Adrenal gland (tissue), 12 donors: Measurements from ENCODE around the gene NVL. TPM values are rescaled to one million over a fixed set of nuclear protein-coding genes. Genes with fewer than 3 reads are reported as not detected.

Experiments
- DNase-seq, 7 donors: peaks; one replicate each; pipeline ENCODE4 v3.0.0-alpha.2; 2019 to 2020
- H3K27ac ChIP-seq, 5 donors: fragments of 200-600 bp; sonication (generic) in 4 of 5; 1 replicate in 3 of 5; 2 replicates in 2 of 5; pipeline versions ENCODE4 v1.5.1 to v1.8.0; 2016 to 2020; ENCODE audit warnings: mild to moderate bottlenecking in 1 of 5
- H3K27me3 ChIP-seq: fragments of 200-600 bp; 2 replicates; pipeline ENCODE4 v1.8.0; 2021
- H3K36me3 ChIP-seq, 2 donors: fragments of 200-600 bp; replicated peaks in 1 of 2; 1 replicate in 1 of 2; 2 replicates in 1 of 2; pipeline versions ENCODE4 v1.5.1 to v1.8.0; 2018 to 2022
- H3K4me1 ChIP-seq, 2 donors: fragments of 200-600 bp; replicated peaks in 1 of 2; 1 replicate in 1 of 2; 2 replicates in 1 of 2; pipeline versions ENCODE4 v1.5.1 to v1.8.0; 2018 to 2021
- H3K4me3 ChIP-seq, 4 donors: fragments of 200-600 bp; sonication (generic) in 3 of 4; one replicate each; pipeline ENCODE4 v1.5.1; 2016 to 2018
- H3K9me3 ChIP-seq, 3 donors: fragments of 200-600 bp; sonication (generic) in 1 of 3; replicated peaks in 1 of 3; 1 replicate in 2 of 3; 2 replicates in 1 of 3; pipeline versions ENCODE4 v1.5.1 to v1.8.0; 2016 to 2021
- CTCF ChIP-seq, 6 experiments: fragments of 450-650 bp in 4 of 6; fragments of 200-600 bp in 2 of 6; sonication (generic) in 1 of 6; IDR thresholded peaks; 1 replicate in 5 of 6; 2 replicates in 1 of 6; pipeline versions ENCODE4 v1.5.1 to v1.8.0; 2016 to 2021; ENCODE audit warnings: antibody characterized with exemption in 6 of 6, mild to moderate bottlenecking in 2 of 6, moderate library complexity in 1 of 6
- POLR2A ChIP-seq, 2 donors: fragments of 450-650 bp; IDR thresholded peaks; one replicate each; pipeline ENCODE4 v1.6.1; 2017; ENCODE audit warnings: antibody characterized with exemption in 2 of 2, mild to moderate bottlenecking in 2 of 2, moderate library complexity in 1 of 2
- WGBS, 4 donors: extraction: QIAGEN DNeasy Blood & Tissue Kit in 2 of 4; methylation state at CpG; one replicate each; pipeline versions ENCODE4 v1.1.5 to v1.1.7; 2013 to 2017; 5-methylcytosine and 5-hydroxymethylcytosine counted together
- intact Hi-C, 2 donors: fragments of 100-400 bp; cut with DNase I; formaldehyde crosslinking; loops; one replicate each; pipeline versions ENCODE4 v1.14.1 to v1.15.0; 2022 to 2023
- microRNA-seq, 3 donors: library from miRNA; unstranded; fragments of <30 nt; microRNA quantifications; one replicate each; pipeline ENCODE4, GENCODE V29; 2017 to 2020
- polyA plus RNA-seq, 3 donors: library from polyadenylated mRNA; stranded (reverse); fragments of 200-250 nt in 2 of 3; fragments of 350-450 nt in 1 of 3; fragmentation: Illumina TruSeq in 1 of 3; extraction: RNeasy Lipid Tissue Mini Kit (QIAGEN cat#74804) in 1 of 3; gene quantifications; one replicate each; pipeline ENCODE4 v1.2.3, GENCODE V29; 2013 to 2014
- small RNA-seq, 2 donors: library from RNA; depleted of rRNA; stranded (forward); fragments of <200 nt; gene quantifications; one replicate each; pipeline ENCODE3, GENCODE V24; 2016
- total RNA-seq, 9 donors: library from RNA; depleted of rRNA in 4 of 9; stranded (reverse); fragments of >200 nt in 4 of 9; fragments of 120-200 nt in 1 of 9; fragmentation: NEBNext Ultra II Directional in 1 of 9; extraction: Animal tissue kit (Norgen Biotek cat#: 25700) in 1 of 9; gene quantifications; one replicate each; pipeline versions ENCODE4 v1.1.0 to v1.2.4, GENCODE V29; 2013 to 2023
- donor health status: healthy with polysubstance abuse.
- donor health status: Bipolar disorder and iron deficiency.
- donor health status: DM: yes; HTN: yes; CAD: no.
- donor health status: DM: no; HTN: no; CAD: no.
- donor health status: DM: no; HTN: no; CAD: no.
- donor health status: DM: yes; HTN: yes; CAD: no.

NVL gene
- total and polyA plus RNA-seq, 12 donors: 12.0 to 77.0 (median 20.9) TPM

DNA sequence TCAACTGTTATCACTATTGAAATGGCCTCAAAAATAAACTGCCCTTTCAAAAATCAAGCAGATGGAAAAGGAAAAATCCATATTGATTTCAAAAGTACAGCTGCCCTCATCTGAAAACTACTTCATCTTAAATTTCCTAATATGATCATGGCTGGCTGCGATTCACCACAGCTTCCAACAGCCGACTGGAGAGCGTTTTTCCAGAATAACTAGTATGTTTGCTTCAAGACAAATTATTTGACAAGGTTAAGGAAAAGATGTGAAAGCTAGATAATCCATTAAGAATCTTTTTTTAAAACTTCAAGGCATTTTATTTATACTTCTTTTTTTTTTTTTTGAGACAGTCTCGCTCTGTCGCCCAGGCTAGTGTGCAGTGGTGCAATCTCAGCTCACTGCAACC, 151.1 kb downstream of the NVL start:
- Histone ChIP-seq H3K9me3 (no peaks in the 10 kb centered on the region), H3K27me3 (no peaks in the 10 kb centered on the region), H3K4me3 (no peak overlapping the region), H3K4me1 (peaks cover 5 to 7% of the 10 kb centered on the region in 2 donors), H3K36me3 (no peaks in the 10 kb centered on the region), H3K27ac (no peak overlapping the region)
- 91 to 94% (median 93%) methylated on average over 5 of the region's 5 CpGs for WGBS, 4 donors
- DNase-seq: no peak
- intact Hi-C loops: no loop called here
- no peak for TF ChIP-seq POLR2A (IDR thresholded peaks at IDR 0.05)
- no peak for TF ChIP-seq CTCF (IDR thresholded peaks at IDR 0.05)

- DNase-seq: no peak
Observed at GRCh38 chr1:224177356-224177999, 152.5 kb downstream of the NVL start.

More at GRCh38 chr1:224177356-224177999, 152.5 kb downstream of the NVL start:
- H3K27ac ChIP-seq: no peak overlapping the region
- H3K9me3 ChIP-seq: no peaks in the 10 kb centered on the region
- no peaks in the 10 kb centered on the region for H3K27me3 ChIP-seq
- H3K4me3 ChIP-seq: no peak overlapping the region
- 76 to 90% (median 87%) methylated on average over 8 to 9 of the region's 9 CpGs for WGBS, 4 donors
- no peaks in the 10 kb centered on the region for H3K36me3 ChIP-seq
- intact Hi-C loops: no loop called here
- peaks cover 3 to 5% of the 10 kb centered on the region in 2 donors for H3K4me1 ChIP-seq
- no peak for TF ChIP-seq CTCF (IDR thresholded peaks at IDR 0.05)
- TF ChIP-seq POLR2A (IDR thresholded peaks at IDR 0.05): no peak

Small RNAs within 50 kb of the gene (microRNA-seq; reads per million reads assigned to microRNA genes)
- 2.8 to 3.1 (median 3.1) reads per million in 3 donors for gene MIR320B2

Small RNAs within 50 kb of the gene (small RNA-seq; reads per million reads assigned to genes)
- 0 reads per million in 2 donors for gene MIR320B2
- gene RF00139: 0 reads per million in 2 donors
- 0 reads per million in 2 donors for gene RNU6-1008P

Other genes starting within 250 kb of the NVL start
- gene FBXO28, start 216.1 kb downstream of the NVL start, total RNA-seq: 10 to 100 TPM; 19.1 to 39.1 (median 27.6) TPM
- gene FBXO28, start 216.1 kb downstream of the NVL start, polyA plus RNA-seq: 10 to 100 TPM in 2 of 3 donors, 1 to 10 TPM in 1; 7.0 to 16.0 (median 10.8) TPM
- gene DEGS1, start 146.9 kb downstream of the NVL start, total RNA-seq: 10 to 100 TPM; 31.4 to 77.4 (median 50.9) TPM
- 10 to 100 TPM; 24.5 to 73.8 (median 33.3) TPM for gene DEGS1, start 146.9 kb downstream of the NVL start, polyA plus RNA-seq
- 10 to 100 TPM; 10.0 to 60.0 (median 39.6) TPM for gene CNIH4, start 26.7 kb upstream of the NVL start, total RNA-seq
- gene CNIH4, start 26.7 kb upstream of the NVL start, polyA plus RNA-seq: 10 to 100 TPM; 47.0 to 73.0 (median 58.0) TPM
- 10 to 100 TPM; 48.7 to 92.0 (median 76.8) TPM for gene WDR26, start 104.6 kb upstream of the NVL start, total RNA-seq
- gene WDR26, start 104.6 kb upstream of the NVL start, polyA plus RNA-seq: 10 to 100 TPM; 25.6 to 52.4 (median 36.5) TPM